Lower leg skin (tissue), 3 donors: Measurements from ENCODE around the gene TGOLN2.

Experiments used
- CTCF ChIP-seq, 3 donors: fragments of 450-650 bp; IDR thresholded peaks; one replicate each; pipeline ENCODE4 v1.5.1; 2016; ENCODE audit warnings: antibody characterized with exemption in 3 of 3, mild to moderate bottlenecking in 3 of 3, moderate library complexity in 2 of 3
- POLR2A ChIP-seq, 2 donors: fragments of 450-650 bp; IDR thresholded peaks; one replicate each; pipeline ENCODE4 v1.6.1; 2016 to 2017; ENCODE audit warnings: antibody characterized with exemption in 2 of 2, mild to moderate bottlenecking in 1 of 2, moderate library complexity in 1 of 2

DNA sequence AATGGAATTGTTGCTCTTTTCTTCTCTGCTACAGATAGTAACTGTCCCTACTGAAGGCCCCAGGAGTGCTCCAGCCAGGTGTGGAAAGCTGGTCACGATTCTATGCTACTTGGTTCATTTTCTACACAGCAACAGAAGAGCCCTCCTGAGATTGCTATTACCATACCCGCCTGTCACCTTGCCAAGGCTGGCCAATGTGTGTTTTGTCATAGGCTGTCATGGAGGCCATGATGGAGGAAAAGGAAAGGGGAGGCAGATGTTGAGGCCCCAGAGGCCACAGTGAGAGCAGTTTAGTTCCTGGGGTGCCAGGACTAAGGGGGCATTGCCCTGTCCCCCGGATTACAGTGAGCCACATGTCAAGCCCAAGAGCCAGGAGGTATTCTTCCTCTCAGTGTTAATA is 27.7 kb upstream of the TGOLN2 start:
- no peak for TF ChIP-seq CTCF (IDR thresholded peaks at IDR 0.05)
- TF ChIP-seq POLR2A (IDR thresholded peaks at IDR 0.05): no peak
